ENCODE data around the gene CRTAC1. TPM values are rescaled to one million over a fixed set of nuclear protein-coding genes. Genes with fewer than 3 reads are reported as not detected.

Gene CRTAC1
- polyA plus RNA-seq, 3 donors = 15.4 to 42.2 (median 22.0) TPM

- DNase-seq (ENCODE audit: low read depth in 3 of 3, low spot score in 2 of 3) = no peak
Observed at GRCh38 chr10:97974526-97975525, 55.6 kb downstream of the CRTAC1 start.

DNA sequence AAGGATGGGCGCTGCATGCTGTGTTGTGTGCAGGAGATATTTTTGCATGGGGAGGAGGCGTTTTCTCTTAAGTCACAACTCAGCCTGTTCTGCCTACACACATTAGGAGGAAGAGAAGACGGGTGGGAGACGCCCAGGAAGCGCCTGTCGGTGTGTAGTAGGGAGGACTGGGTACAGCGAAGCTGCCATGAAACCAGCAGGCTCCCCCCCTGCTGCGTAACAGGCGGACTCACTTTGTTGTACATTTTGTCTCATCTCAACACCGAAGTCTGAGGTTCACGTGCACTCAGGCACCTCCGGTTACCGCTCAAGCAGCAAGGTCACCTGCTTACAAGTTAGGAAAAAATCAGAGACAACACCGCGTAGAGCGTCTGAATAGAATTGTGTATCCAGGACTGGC is 56.3 kb downstream of the CRTAC1 start:
- DNase-seq (ENCODE audit: low read depth in 3 of 3, low spot score in 2 of 3) = no peak

GRCh38 chr10:97969538-97970079 is 60.8 kb downstream of the CRTAC1 start:
- DNase-seq (ENCODE audit: low read depth in 3 of 3, low spot score in 2 of 3) = no peak

- DNase-seq (ENCODE audit: low read depth in 3 of 3, low spot score in 2 of 3) = no peak
Observed at GRCh38 chr10:97964748-97965147, 65.7 kb downstream of the CRTAC1 start.

- DNase-seq (ENCODE audit: low read depth in 3 of 3, low spot score in 2 of 3) = no peak
Observed at GRCh38 chr10:97961945-97962344, 68.5 kb downstream of the CRTAC1 start.

DNA sequence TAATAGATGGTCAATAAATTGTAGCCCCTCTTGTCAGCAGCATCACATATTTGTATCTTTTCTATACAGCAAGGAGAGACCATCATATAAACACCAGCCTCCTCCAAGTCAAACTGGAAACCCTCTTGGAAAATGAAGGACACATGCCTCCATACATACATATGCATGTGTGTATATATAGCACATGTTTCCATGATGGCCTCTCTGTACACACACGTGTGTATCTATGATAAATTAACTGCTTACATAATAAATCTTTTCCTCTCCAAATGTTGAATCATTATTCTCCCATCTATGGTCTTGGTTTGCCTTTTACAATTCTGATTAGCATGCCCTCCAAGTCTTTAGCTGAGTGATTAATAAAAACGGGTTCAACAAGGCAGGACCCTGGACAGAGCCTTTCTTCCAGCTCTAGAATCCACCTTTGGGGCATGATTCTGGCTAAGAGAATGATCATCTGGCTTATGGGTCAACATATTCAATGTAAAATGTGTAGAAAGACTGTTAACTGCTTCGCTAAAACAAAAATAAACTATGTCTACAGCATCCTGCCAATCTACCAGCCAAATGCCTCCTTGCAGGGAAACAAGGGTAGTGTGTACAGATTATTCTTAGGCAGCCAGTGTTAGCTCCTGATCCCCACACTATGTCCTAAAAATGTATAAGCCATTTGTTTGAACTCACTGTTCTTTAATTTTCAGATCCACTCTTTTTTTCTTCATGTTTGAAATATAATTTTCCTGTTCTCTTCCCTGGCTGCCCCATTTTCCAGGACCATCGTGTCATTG is 70.0 kb downstream of the CRTAC1 start:
- DNase-seq (ENCODE audit: low read depth in 3 of 3, low spot score in 2 of 3) = no peak

DNA sequence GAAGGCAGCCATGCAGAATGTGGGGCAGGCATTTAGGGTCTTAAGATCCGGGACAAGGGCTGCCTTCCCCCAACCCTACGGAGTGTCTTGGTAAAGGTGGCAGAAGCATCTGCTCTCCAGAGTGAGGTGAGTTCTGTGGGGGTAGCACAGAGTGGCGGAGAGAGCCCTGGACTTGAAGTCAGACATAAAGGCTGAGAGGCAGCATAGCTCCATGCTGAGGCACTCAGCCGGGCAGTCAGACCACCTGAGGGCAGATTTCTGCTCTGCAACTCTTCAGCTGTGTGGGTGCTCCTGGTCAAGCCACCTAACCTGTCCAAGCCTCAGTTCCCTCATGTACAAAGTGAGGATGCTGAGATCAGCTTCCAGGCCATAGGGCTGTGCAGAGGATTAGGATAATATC is 81.0 kb downstream of the CRTAC1 start:
- no peak for DNase-seq (ENCODE audit: low read depth in 3 of 3, low spot score in 2 of 3)

DNA sequence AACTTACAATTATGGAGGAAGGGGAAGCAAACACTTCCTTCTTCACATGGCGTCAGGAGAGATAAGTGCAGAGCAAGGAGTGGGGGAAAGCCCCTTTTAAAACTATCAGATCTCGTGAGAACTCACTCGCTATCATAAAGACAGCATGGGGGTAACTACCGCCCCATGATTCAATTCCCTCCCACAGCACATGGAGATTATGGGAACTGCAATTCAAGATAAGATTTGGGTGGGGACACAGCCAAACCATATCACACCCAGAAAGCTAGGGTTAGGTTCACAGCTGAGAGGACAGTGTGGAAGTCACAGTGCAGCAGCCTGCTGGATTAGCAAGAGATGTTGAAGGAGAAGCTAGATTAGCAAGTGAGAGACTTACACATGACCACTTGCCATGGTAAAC is 81.6 kb downstream of the CRTAC1 start:
- DNase-seq (ENCODE audit: low read depth in 3 of 3, low spot score in 2 of 3) = no peak

DNA sequence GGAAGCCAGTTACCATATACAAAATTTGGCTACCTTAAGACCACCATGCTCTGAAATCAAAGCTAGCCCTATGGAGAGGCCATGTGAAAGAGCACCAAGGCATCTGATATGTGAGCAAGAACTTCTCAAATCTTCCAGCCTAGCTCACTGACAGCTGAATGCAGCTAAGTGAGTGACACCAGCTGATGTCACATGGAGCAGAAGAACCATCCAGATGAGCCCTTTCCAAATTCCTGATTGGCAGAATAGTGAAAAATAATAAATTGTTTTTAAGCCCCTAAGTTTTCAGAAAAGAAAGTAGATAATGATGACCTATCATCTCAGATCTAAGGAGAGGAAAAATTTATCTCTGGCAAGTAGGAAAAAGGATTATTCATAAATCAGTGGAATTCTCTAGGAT is 85.6 kb downstream of the CRTAC1 start:
- DNase-seq (ENCODE audit: low read depth in 3 of 3, low spot score in 2 of 3) = no peak

DNA sequence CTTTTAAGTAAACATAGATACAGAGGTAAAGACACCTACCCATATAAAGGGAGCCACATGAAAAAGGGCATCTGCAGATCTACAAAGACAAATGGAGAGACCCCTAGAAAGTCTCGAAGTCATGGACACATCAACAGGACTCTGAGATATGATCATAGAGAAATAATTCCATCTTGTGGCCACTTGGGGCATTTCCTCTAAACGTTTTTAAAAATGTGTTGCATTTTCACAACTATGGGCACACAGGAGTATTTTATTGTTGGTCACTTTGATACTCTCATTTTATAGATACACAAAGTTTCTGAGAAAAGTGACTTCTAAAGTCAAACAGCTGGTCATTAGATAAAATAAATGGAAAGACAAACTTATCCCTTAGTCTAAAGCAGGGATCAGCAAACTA is 87.1 kb downstream of the CRTAC1 start:
- no peak for DNase-seq (ENCODE audit: low read depth in 3 of 3, low spot score in 2 of 3)

GRCh38 chr10:97940534-97940933 is 89.9 kb downstream of the CRTAC1 start:
- no peak for DNase-seq (ENCODE audit: low read depth in 3 of 3, low spot score in 2 of 3)

DNA sequence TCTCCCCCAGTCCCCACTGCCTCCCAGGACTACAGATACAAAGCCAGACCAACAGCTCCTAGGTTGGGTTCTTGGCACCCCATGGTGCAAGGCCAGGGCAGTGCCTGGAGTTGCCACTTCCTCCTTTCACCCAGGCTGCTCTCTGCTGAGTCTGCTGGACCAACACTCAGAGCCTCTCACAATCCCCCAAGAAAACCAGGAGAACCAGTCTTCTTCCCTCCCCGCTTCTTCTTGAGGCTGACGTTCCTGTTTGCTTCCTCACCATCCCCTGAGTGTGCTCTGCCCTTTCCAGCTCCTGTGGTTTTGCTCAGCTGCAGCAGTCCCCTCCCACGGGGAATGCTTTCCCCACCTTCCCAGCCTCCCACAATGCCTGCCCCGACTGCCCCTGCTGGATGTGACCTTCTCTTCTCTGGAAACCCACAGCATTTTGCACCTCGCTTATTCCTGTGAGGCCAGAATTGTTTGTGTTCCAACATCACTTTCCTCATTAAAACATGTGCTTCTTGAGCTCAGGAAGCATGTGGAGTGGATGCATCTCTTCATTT is 90.9 kb downstream of the CRTAC1 start:
- DNase-seq (ENCODE audit: low read depth in 3 of 3, low spot score in 2 of 3) = no peak

GRCh38 chr10:97937928-97938327 is 92.5 kb downstream of the CRTAC1 start:
- no peak for DNase-seq (ENCODE audit: low read depth in 3 of 3, low spot score in 2 of 3)

GRCh38 chr10:97937054-97937453 is 93.4 kb downstream of the CRTAC1 start:
- no peak for DNase-seq (ENCODE audit: low read depth in 3 of 3, low spot score in 2 of 3)

- DNase-seq (ENCODE audit: low read depth in 3 of 3, low spot score in 2 of 3) = no peak
Observed at GRCh38 chr10:97936126-97936525, 94.3 kb downstream of the CRTAC1 start.

- DNase-seq (ENCODE audit: low read depth in 3 of 3, low spot score in 2 of 3) = no peak
Observed at GRCh38 chr10:97932932-97933530, 97.4 kb downstream of the CRTAC1 start.

- DNase-seq (ENCODE audit: low read depth in 3 of 3, low spot score in 2 of 3) = no peak
Observed at GRCh38 chr10:97931041-97931440, 99.4 kb downstream of the CRTAC1 start.

DNA sequence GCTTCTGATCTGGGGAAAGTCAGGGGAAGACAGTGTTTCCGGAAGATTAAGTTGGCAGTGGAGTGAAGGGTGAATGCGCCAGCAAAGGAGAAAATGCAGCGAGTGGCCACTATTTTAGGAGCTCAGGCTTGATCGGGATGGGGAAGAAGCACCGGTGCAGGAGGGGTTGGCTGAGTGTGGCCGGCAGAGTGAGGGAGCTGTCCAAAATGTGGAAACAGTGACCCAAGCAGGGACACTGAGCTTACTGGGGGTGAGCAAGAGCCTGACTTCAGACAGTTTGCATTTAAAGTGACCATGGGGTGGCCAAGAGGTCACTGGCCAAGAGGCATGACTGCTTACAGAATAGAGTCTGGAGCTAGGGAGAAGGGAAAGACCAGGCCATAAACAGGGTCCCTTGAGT is 101.5 kb downstream of the CRTAC1 start:
- no peak for DNase-seq (ENCODE audit: low read depth in 3 of 3, low spot score in 2 of 3)

- DNase-seq (ENCODE audit: low read depth in 3 of 3, low spot score in 2 of 3) = no peak
Observed at GRCh38 chr10:97927622-97928021, 102.8 kb downstream of the CRTAC1 start.

- DNase-seq (ENCODE audit: low read depth in 3 of 3, low spot score in 2 of 3) = no peak
Observed at GRCh38 chr10:97926055-97926454, 104.4 kb downstream of the CRTAC1 start.
